Measurements from ENCODE around the gene CENPB. TPM values are rescaled to one million over a fixed set of nuclear protein-coding genes. Genes with fewer than 3 reads are reported as not detected.
A peak's percentile ranks its signal among the peaks of the same experiment; 100 is the strongest.

Gene CENPB
- total and polyA plus RNA-seq, 3 donors from 2014 or later = 24.8 to 44.1 (median 32.2) TPM

- no peaks in the 10 kb centered on the region for H3K27me3 ChIP-seq
- no peak overlapping the region for H3K27ac ChIP-seq
- no peaks in the 10 kb centered on the region for H3K4me1 ChIP-seq
- no peak overlapping the region for H3K4me3 ChIP-seq
- H3K36me3 ChIP-seq (ENCODE audit: low read depth, missing control alignments) = no peaks in the 10 kb centered on the region
- TF ChIP-seq CTCF (IDR thresholded peaks at IDR 0.05) (no peak), POLR2A (IDR thresholded peaks at IDR 0.05) (no peak)
- DNase-seq = no peak
- intact Hi-C loops (cut with DNase I; ENCODE audit: low total_unique reads) = no loop called here
- H3K9me3 ChIP-seq = no peaks in the 10 kb centered on the region
- 50 to 73% methylated on average over 2 of the region's 2 CpGs for WGBS, 2 donors
Measured at GRCh38 chr20:3747471-3747870, 39.1 kb downstream of the CENPB start.

GRCh38 chr20:3745686-3746173 lies 40.8 kb downstream of the CENPB start:
- Histone ChIP-seq H3K27ac (no peak overlapping the region), H3K9me3 (no peaks in the 10 kb centered on the region), H3K4me3 (peak overlapping the region in 1 of 2 donors; percentile 26), H3K36me3 (ENCODE audit: low read depth, missing control alignments) (no peaks in the 10 kb centered on the region), H3K4me1 (no peaks in the 10 kb centered on the region), H3K27me3 (no peaks in the 10 kb centered on the region)
- intact Hi-C loops (cut with DNase I; ENCODE audit: low total_unique reads) = no loop called here
- no peak for TF ChIP-seq CTCF (IDR thresholded peaks at IDR 0.05)
- no peak for TF ChIP-seq POLR2A (IDR thresholded peaks at IDR 0.05)
- WGBS, 2 donors = 51 to 63% methylated on average over 11 of the region's 11 CpGs
- no peak for DNase-seq

- no peaks in the 10 kb centered on the region for H3K36me3 ChIP-seq (ENCODE audit: low read depth, missing control alignments)
- H3K4me3 ChIP-seq = peak overlapping the region; percentile 26
- TF ChIP-seq CTCF (IDR thresholded peaks at IDR 0.05) (no peak), POLR2A (IDR thresholded peaks at IDR 0.05) (no peak)
- DNase-seq = peak; percentile 78
- H3K4me1 ChIP-seq = no peaks in the 10 kb centered on the region
- 40 to 45% methylated on average over 33 to 45 of the region's 45 CpGs for WGBS, 2 donors
- H3K9me3 ChIP-seq = no peaks in the 10 kb centered on the region
- no peaks in the 10 kb centered on the region for H3K27me3 ChIP-seq
- H3K27ac ChIP-seq = no peak overlapping the region
- intact Hi-C loops (cut with DNase I; ENCODE audit: low total_unique reads) = no loop called here
Measured at GRCh38 chr20:3744806-3745685, 41.5 kb downstream of the CENPB start.

GRCh38 chr20:3744037-3744436 lies 42.5 kb downstream of the CENPB start:
- H3K27me3 ChIP-seq = no peaks in the 10 kb centered on the region
- WGBS, 2 donors = 84 to 100% methylated on average over 1 of the region's 1 CpG
- peaks cover 7% of the 10 kb centered on the region for H3K4me1 ChIP-seq
- no peak overlapping the region for H3K4me3 ChIP-seq
- TF ChIP-seq POLR2A (IDR thresholded peaks at IDR 0.05) (no peak), CTCF (IDR thresholded peaks at IDR 0.05) (no peak)
- DNase-seq = no peak
- H3K9me3 ChIP-seq = no peaks in the 10 kb centered on the region
- H3K36me3 ChIP-seq (ENCODE audit: low read depth, missing control alignments) = no peaks in the 10 kb centered on the region
- intact Hi-C loops (cut with DNase I; ENCODE audit: low total_unique reads) = no loop called here
- no peak overlapping the region for H3K27ac ChIP-seq

Measured in testis (tissue), 3 donors.